Vein endothelial cell (primary cell): ENCODE results near the gene IL17RC. TPM values are rescaled to one million over a fixed set of nuclear protein-coding genes. Genes with fewer than 3 reads are reported as not detected.

Source experiments
- small RNA-seq: library from RNA; depleted of rRNA; stranded (forward); fragments of <200 nt; gene quantifications from one replicate; pipeline ENCODE3, GENCODE V24; 2012
- total RNA-seq: library from RNA; depleted of rRNA; stranded (reverse); fragments of >200 nt; gene quantifications from 2 replicates; pipeline ENCODE4 v1.2.3, GENCODE V29; 2012

The IL17RC gene
- 15.9 and 28.4 TPM in 2 replicates for total RNA-seq

DNA sequence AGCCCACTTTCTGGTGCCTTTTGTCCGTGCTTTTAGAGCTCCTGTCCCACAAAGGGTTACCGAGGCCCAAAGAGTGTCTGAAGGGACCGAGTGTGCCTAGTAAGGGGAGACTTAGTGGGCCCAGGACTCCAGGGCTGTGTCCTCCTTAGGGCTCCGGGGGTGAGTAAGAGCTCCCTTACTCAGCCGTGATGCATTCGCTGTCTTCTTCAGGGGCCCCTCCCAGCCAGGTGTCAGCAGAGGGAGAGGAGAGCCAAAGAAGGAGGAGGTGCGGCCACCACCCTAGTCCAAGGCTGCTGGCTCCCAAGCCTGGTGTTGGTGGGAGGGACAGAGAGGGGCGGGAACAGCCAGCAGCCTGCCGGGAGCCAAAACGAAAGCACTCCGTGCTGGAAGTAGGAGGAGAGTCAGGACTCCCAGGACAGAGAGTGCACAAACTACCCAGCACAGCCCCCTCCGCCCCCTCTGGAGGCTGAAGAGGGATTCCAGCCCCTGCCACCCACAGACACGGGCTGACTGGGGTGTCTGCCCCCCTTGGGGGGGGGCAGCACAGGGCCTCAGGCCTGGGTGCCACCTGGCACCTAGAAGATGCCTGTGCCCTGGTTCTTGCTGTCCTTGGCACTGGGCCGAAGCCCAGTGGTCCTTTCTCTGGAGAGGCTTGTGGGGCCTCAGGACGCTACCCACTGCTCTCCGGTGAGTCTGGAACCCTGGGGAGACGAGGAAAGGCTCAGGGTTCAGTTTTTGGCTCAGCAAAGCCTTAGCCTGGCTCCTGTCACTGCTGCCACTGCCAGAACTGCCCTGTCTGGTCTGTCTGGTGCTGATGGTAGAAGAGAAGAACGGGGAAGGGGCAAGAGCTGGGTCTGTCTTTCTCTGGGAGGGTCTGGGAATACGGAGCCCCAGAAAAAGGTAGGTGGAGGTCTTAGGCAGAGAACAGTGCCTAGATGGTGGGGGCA lies at the start of gene IL17RC:
IL17RC (plus strand) TSS at position 365 of the 947 bp plus-strand sequence; CDS start at position 583, 218 bp downstream.

DNA sequence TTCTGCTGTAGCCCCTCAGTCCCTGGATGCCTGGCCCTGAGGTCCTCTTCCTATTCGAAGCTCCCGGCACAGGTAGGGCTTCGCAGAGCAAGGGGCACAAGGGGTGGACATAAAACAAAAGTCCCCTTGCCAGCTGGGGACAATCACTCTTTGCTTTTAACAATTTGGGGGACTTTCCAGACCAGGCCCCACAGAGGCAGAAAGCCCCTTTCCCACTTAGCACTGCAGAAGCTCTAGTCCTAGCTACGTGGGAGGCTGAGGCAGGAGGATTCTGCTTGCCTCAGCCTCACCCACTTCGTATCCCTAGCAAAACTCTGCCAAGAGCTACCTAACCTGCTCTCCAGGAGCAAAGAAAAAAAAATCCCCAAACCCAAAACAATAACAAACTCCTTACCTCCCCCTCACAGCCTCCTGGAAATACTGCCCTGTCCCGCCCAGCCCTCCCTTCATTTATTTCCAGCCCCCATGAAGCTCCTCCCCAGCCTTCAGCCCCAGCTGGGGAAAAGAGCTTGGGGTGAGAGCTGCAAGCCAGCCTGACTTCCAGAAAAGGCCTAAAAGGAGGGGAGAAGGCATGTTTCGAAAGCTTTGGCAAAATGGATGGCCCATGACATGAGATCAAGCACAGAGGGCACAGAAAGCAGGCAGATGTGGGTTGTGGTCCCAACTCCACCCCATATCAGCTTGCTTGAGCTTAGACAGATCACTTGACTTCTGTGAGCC lies 36.9 kb upstream of the IL17RC start, which contains the start of gene CIDEC:
CIDEC (minus strand) TSS at position 424 of the 720 bp plus-strand sequence. CDS start 1,767 bp downstream, outside the sequence.

GRCh38 chr3:9890249-9891071 lies 26.4 kb upstream of the IL17RC start, which contains the start of gene JAGN1:
Gene JAGN1, plus strand, starts transcription at chr3:9890610. Its CDS starts 113 bp downstream, at chr3:9890723.

DNA sequence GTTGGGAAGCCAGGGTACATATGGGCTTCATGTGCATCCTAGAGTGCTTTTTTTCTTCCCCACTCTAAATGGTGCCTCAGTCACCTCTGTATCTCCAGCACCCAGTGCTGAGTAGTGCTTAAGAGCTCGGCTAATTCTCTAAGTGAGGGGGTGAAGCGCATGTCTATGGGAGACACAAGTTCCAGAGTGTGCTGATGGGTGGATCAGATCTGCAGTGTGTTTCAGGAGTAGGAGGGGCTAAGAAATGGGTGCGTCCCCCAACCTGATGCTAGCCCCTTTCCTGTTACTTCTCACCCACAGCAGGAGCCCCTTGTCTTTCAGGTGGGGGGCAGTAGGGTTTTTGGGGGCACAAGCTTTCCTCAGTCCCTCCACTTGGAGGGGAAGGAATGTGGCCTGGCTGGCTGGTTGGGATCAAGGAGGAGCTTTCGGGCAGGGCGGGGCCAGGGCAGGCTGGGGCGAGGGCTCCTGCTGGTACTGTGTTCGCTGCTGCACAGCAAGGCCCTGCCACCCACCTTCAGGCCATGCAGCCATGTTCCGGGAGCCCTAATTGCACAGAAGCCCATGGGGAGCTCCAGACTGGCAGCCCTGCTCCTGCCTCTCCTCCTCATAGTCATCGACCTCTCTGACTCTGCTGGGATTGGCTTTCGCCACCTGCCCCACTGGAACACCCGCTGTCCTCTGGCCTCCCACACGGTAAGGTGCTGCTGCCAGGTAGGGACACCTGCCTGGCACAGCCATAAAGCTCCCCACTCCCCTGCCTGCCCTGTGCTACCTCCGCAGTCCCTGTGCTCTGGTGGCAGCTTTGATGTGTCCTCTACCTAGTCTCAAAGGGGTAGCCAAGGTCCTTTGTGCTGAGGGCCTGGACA lies 14.3 kb upstream of the IL17RC start, which contains the start of gene IL17RE:
IL17RE (plus strand) TSS at position 477 of the 866 bp plus-strand sequence; CDS start at position 562, 85 bp downstream.

DNA sequence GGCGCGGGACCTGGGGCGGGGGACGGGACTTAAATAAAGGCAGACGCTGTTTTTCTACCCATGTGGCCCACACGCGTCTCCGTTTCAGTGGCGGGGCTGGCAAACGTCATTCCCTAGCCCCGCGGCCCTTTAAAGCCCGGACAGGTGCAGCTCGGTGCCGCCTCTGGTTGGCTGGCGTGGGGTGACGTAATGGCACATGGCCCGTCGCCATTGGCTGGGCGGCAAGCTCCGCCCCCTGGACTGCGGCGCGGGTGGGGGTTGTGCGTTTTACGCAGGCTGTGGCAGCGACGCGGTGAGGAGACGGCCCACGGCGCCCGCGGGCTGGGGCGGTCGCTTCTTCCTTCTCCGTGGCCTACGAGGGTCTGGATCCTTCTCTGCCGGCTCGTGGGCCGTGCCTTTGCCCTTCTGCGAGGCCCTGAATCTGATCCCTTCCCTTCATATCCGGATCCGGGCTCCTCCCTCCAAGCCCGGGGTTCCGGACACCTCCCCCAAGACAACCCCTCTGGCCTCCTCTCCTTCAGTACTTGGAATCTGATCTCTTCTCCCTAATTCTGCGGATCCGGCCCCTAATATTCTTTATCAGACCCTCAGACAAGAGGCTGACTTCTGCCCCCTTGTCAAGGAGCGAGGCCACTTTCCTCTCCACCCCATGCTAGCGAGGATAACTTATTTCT lies 16.8 kb downstream of the IL17RC start, which contains the start of gene CRELD1:
CRELD1 (plus strand) TSS at position 274 of the 674 bp plus-strand sequence. CDS start 605 bp downstream, outside the sequence.

GRCh38 chr3:9951962-9952805 lies 35.3 kb downstream of the IL17RC start, which contains the start of gene PRRT3:
Gene PRRT3, minus strand, starts transcription at chr3:9952408. Its CDS starts 2,293 bp downstream, at chr3:9950115.

Small RNA genes lying within 50 kb of the gene (small RNA-seq; reads per million reads assigned to genes)
- not detected for gene RNU6-882P

Other genes starting within 250 kb of the IL17RC start
- gene CPNE9, start 213.3 kb upstream of the IL17RC start, total RNA-seq: not detected in 2 replicates
- 30.9 and 34.3 TPM in 2 replicates for gene BRPF1, start 185.4 kb upstream of the IL17RC start, total RNA-seq
- 22.9 and 27.8 TPM in 2 replicates for gene OGG1, start 167.1 kb upstream of the IL17RC start, total RNA-seq
- 23.2 and 25.2 TPM in 2 replicates for gene CAMK1, start 147.2 kb upstream of the IL17RC start, total RNA-seq
- gene TADA3, start 124.6 kb upstream of the IL17RC start, total RNA-seq: 50.6 and 56.7 TPM in 2 replicates
- 355 and 367 TPM in 2 replicates for gene ARPC4, start 124.0 kb upstream of the IL17RC start, total RNA-seq
- gene TTLL3, start 106.8 kb upstream of the IL17RC start, total RNA-seq: 21.8 and 26.1 TPM in 2 replicates
- 24.4 and 30.1 TPM in 2 replicates for gene RPUSD3, start 73.1 kb upstream of the IL17RC start, total RNA-seq
- gene CIDEC, start 36.8 kb upstream of the IL17RC start, total RNA-seq: not detected in 2 replicates
- gene JAGN1, start 26.5 kb upstream of the IL17RC start, total RNA-seq: 25.2 and 26.9 TPM in 2 replicates
- 0.33 and 0.57 TPM in 2 replicates for gene IL17RE, start 14.2 kb upstream of the IL17RC start, total RNA-seq
- 19.1 and 25.2 TPM in 2 replicates for gene CRELD1, start 16.7 kb downstream of the IL17RC start, total RNA-seq
- gene PRRT3, start 35.3 kb downstream of the IL17RC start, total RNA-seq: 2.0 TPM in 2 replicates
- gene EMC3, start 69.7 kb downstream of the IL17RC start, total RNA-seq: 47.7 and 69.8 TPM in 2 replicates
- gene FANCD2, start 109.3 kb downstream of the IL17RC start, total RNA-seq: 14.4 and 29.4 TPM in 2 replicates
- not detected in 2 replicates for gene FANCD2OS, start 191.2 kb downstream of the IL17RC start, total RNA-seq
- 136 and 167 TPM in 2 replicates for gene BRK1, start 198.6 kb downstream of the IL17RC start, total RNA-seq
- 42.1 and 45.4 TPM in 2 replicates for gene VHL, start 224.7 kb downstream of the IL17RC start, total RNA-seq
- gene IRAK2, start 247.8 kb downstream of the IL17RC start, total RNA-seq: 29.4 and 48.1 TPM in 2 replicates